ENCODE results near the gene CNOT6.
A peak's percentile ranks its signal among the peaks of the same experiment; 100 is the strongest.
"Not testable (repeated sequence)": the region's sequence is repeated elsewhere in the genome, so short reads cannot be mapped to it uniquely, and the experiment has no call there.

CNOT6 gene

GRCh38 chr5:180470966-180471582, 23.1 kb upstream of the CNOT6 start:
- peak; percentile 25 to 32 for DNase-seq (ENCODE audit: low read depth in 2 of 2)

- DNase-seq (ENCODE audit: low read depth in 2 of 2) = no peak
Measured at GRCh38 chr5:180471866-180472265, 22.3 kb upstream of the CNOT6 start.

GRCh38 chr5:180472269-180472668, 21.9 kb upstream of the CNOT6 start:
- DNase-seq (ENCODE audit: low read depth in 2 of 2) = no peak

- not testable (repeated sequence) for DNase-seq (ENCODE audit: low read depth in 2 of 2)
Measured at GRCh38 chr5:180473386-180473785, 20.8 kb upstream of the CNOT6 start.

GRCh38 chr5:180474569-180474968, 19.6 kb upstream of the CNOT6 start:
- no peak for DNase-seq (ENCODE audit: low read depth in 2 of 2)

GRCh38 chr5:180475969-180476524, 18.1 kb upstream of the CNOT6 start:
- DNase-seq (ENCODE audit: low read depth in 2 of 2) = not testable (repeated sequence)

- DNase-seq (ENCODE audit: low read depth in 2 of 2) = no peak
Measured at GRCh38 chr5:180484813-180485212, 9.4 kb upstream of the CNOT6 start.

- no peak for DNase-seq (ENCODE audit: low read depth in 2 of 2)
Measured at GRCh38 chr5:180486636-180487149, 7.5 kb upstream of the CNOT6 start.

- no peak for DNase-seq (ENCODE audit: low read depth in 2 of 2)
Measured at GRCh38 chr5:180487556-180487955, 6.6 kb upstream of the CNOT6 start.

- DNase-seq (ENCODE audit: low read depth in 2 of 2) = no peak
Measured at GRCh38 chr5:180491496-180491895, 2.7 kb upstream of the CNOT6 start.

GRCh38 chr5:180492226-180492903, 1.8 kb upstream of the CNOT6 start:
- no peak for DNase-seq (ENCODE audit: low read depth in 2 of 2)

- peak in 1 of 2 donors; percentile 30 for DNase-seq (ENCODE audit: low read depth in 2 of 2)
Measured at GRCh38 chr5:180494510-180495181, 467 bp downstream of the CNOT6 start.

- DNase-seq (ENCODE audit: low read depth in 2 of 2) = no peak
Measured at GRCh38 chr5:180495292-180495691, 1.1 kb downstream of the CNOT6 start.

- DNase-seq (ENCODE audit: low read depth in 2 of 2) = no peak
Measured at GRCh38 chr5:180495991-180496741, 2.0 kb downstream of the CNOT6 start.

GRCh38 chr5:180496806-180497205, 2.6 kb downstream of the CNOT6 start:
- DNase-seq (ENCODE audit: low read depth in 2 of 2) = not testable (repeated sequence)

GRCh38 chr5:180497865-180498264, 3.7 kb downstream of the CNOT6 start:
- DNase-seq (ENCODE audit: low read depth in 2 of 2) = not testable (repeated sequence)

- no peak for DNase-seq (ENCODE audit: low read depth in 2 of 2)
Measured at GRCh38 chr5:180498378-180498777, 4.2 kb downstream of the CNOT6 start.

- no peak for DNase-seq (ENCODE audit: low read depth in 2 of 2)
Measured at GRCh38 chr5:180499684-180500083, 5.5 kb downstream of the CNOT6 start.

GRCh38 chr5:180500300-180500699, 6.1 kb downstream of the CNOT6 start:
- DNase-seq (ENCODE audit: low read depth in 2 of 2) = not testable (repeated sequence)

- DNase-seq (ENCODE audit: low read depth in 2 of 2) = no peak
Measured at GRCh38 chr5:180507661-180508060, 13.5 kb downstream of the CNOT6 start.

GRCh38 chr5:180515294-180515693, 21.1 kb downstream of the CNOT6 start:
- no peak for DNase-seq (ENCODE audit: low read depth in 2 of 2)

GRCh38 chr5:180515974-180516373, 21.8 kb downstream of the CNOT6 start:
- DNase-seq (ENCODE audit: low read depth in 2 of 2) = not testable (repeated sequence)
